ENCODE results near the gene AK4. TPM values are rescaled to one million over a fixed set of nuclear protein-coding genes. Genes with fewer than 3 reads are reported as not detected.
A peak's percentile ranks its signal among the peaks of the same experiment; 100 is the strongest.

The AK4 gene
- total and polyA plus RNA-seq, 2 donors from 2014 or later: 47.6 to 131 TPM

DNA sequence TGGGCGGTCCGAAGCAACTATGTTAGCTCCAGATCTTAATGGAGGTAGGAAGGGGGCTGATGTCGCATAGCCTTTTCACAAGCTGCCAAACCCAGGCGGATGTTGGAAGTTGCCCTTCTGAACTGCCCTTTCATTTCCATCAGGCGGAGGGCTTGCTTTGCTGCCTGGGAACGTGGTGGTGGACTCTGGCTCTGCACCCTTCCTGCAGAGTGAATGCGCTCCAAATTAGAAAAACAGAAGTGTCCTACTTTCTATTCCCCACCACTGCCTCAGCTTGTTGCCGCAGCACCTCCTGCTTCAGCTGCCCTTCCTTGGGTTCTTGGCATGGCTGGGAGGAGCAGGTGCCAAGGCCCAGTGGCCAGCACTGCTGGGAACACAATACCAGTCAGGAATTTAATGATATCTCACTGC lies 60.6 kb downstream of the AK4 start:
- H3K4me1 ChIP-seq (ENCODE audit: control insufficient read depth in 2 of 3, insufficient read depth in 2 of 3, low read depth in 1 of 3, low read length in 3 of 3): peaks cover 0 to 10% (median 6%) of the 10 kb centered on the region in 3 donors
- no peaks in the 10 kb centered on the region for H3K9me3 ChIP-seq (ENCODE audit: control insufficient read depth in 2 of 3, insufficient read depth in 1 of 3, low read length in 3 of 3)
- FAIRE-seq (no peak), DNase-seq (peak in 1 of 5 donors; percentile 10)
- intact Hi-C loops (cut with DNase I): loop anchor here (10.0 kb wide), 1 partner anchor 154 kb away; no protein-coding TSS in a partner anchor
- H3K4me3 ChIP-seq (ENCODE audit: low read length in 3 of 3): no peak overlapping the region
- no peaks in the 10 kb centered on the region for H3K27me3 ChIP-seq (ENCODE audit: control insufficient read depth, insufficient read depth, low read length)
- H3K36me3 ChIP-seq (ENCODE audit: control insufficient read depth in 2 of 3, insufficient read depth in 3 of 3, low read length in 3 of 3): no peaks in the 10 kb centered on the region
- no peak overlapping the region for H3K9ac ChIP-seq (ENCODE audit: low read length in 3 of 3)
- H3K27ac ChIP-seq (ENCODE audit: low read depth in 2 of 2, low read length in 2 of 2): peak overlapping the region in 1 of 2 donors; percentile 45
- TF ChIP-seq, protein P1, sequence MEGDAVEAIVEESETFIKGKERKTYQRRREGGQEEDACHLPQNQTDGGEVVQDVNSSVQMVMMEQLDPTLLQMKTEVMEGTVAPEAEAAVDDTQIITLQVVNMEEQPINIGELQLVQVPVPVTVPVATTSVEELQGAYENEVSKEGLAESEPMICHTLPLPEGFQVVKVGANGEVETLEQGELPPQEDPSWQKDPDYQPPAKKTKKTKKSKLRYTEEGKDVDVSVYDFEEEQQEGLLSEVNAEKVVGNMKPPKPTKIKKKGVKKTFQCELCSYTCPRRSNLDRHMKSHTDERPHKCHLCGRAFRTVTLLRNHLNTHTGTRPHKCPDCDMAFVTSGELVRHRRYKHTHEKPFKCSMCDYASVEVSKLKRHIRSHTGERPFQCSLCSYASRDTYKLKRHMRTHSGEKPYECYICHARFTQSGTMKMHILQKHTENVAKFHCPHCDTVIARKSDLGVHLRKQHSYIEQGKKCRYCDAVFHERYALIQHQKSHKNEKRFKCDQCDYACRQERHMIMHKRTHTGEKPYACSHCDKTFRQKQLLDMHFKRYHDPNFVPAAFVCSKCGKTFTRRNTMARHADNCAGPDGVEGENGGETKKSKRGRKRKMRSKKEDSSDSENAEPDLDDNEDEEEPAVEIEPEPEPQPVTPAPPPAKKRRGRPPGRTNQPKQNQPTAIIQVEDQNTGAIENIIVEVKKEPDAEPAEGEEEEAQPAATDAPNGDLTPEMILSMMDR (IDR thresholded peaks at IDR 0.05; ENCODE audit: borderline replicate concordance, extremely low read depth, insufficient read depth): no peak

GRCh38 chr1:65209005-65209885 lies 61.2 kb downstream of the AK4 start:
- intact Hi-C loops (cut with DNase I): loop anchor here (10.0 kb wide), 1 partner anchor 154 kb away; no protein-coding TSS in a partner anchor
- FAIRE-seq: peak; percentile 44

GRCh38 chr1:65210325-65210724 lies 62.3 kb downstream of the AK4 start:
- TF ChIP-seq, protein P1 (IDR thresholded peaks at IDR 0.05; ENCODE audit: borderline replicate concordance, extremely low read depth, insufficient read depth): no peak
- Histone ChIP-seq H3K36me3 (ENCODE audit: control insufficient read depth in 2 of 3, insufficient read depth in 3 of 3, low read length in 3 of 3) (no peaks in the 10 kb centered on the region), H3K9me3 (ENCODE audit: control insufficient read depth in 2 of 3, insufficient read depth in 1 of 3, low read length in 3 of 3) (no peaks in the 10 kb centered on the region), H3K27me3 (ENCODE audit: control insufficient read depth, insufficient read depth, low read length) (no peaks in the 10 kb centered on the region), H3K9ac (ENCODE audit: low read length in 3 of 3) (no peak overlapping the region), H3K4me3 (ENCODE audit: low read length in 3 of 3) (no peak overlapping the region), H3K27ac (ENCODE audit: low read depth in 2 of 2, low read length in 2 of 2) (no peak overlapping the region), H3K4me1 (ENCODE audit: control insufficient read depth in 2 of 3, insufficient read depth in 2 of 3, low read depth in 1 of 3, low read length in 3 of 3) (peaks cover 0 to 10% (median 6%) of the 10 kb centered on the region in 3 donors)
- intact Hi-C loops (cut with DNase I): no loop called here
- DNase-seq (no peak), FAIRE-seq (no peak)

More at GRCh38 chr1:65209005-65209885, 61.2 kb downstream of the AK4 start:
- Histone ChIP-seq H3K27ac (ENCODE audit: low read depth in 2 of 2, low read length in 2 of 2) (peak overlapping the region in 1 of 2 donors; percentile 45), H3K4me3 (ENCODE audit: low read length in 3 of 3) (no peak overlapping the region), H3K9me3 (ENCODE audit: control insufficient read depth in 2 of 3, insufficient read depth in 1 of 3, low read length in 3 of 3) (no peaks in the 10 kb centered on the region), H3K36me3 (ENCODE audit: control insufficient read depth in 2 of 3, insufficient read depth in 3 of 3, low read length in 3 of 3) (no peaks in the 10 kb centered on the region), H3K9ac (ENCODE audit: low read length in 3 of 3) (no peak overlapping the region), H3K4me1 (ENCODE audit: control insufficient read depth in 2 of 3, insufficient read depth in 2 of 3, low read depth in 1 of 3, low read length in 3 of 3) (peaks cover 0 to 10% (median 6%) of the 10 kb centered on the region in 3 donors), H3K27me3 (ENCODE audit: control insufficient read depth, insufficient read depth, low read length) (no peaks in the 10 kb centered on the region)
- peak in 3 of 5 donors; percentile 34 to 72 (median 68) for DNase-seq
- TF ChIP-seq, protein P1 (IDR thresholded peaks at IDR 0.05; ENCODE audit: borderline replicate concordance, extremely low read depth, insufficient read depth): peak; percentile 50

Measured in kidney (tissue), 14 donors.